Right cardiac atrium (tissue), 5 donors: Measurements from ENCODE around the gene C7. TPM values are rescaled to one million over a fixed set of nuclear protein-coding genes. Genes with fewer than 3 reads are reported as not detected.

Experiments used
- ATAC-seq, 2 donors: fragments of 200-7000 bp; cut with Tn5 transposase; one replicate each; pipeline versions ENCODE4 v1.8.0 to v1.9.1; 2020; ENCODE audit warnings: moderate library complexity in 2 of 2, mild to moderate bottlenecking in 1 of 2
- DNase-seq, 3 donors: peaks; one replicate each; pipeline ENCODE4 v3.0.0-alpha.2; 2020
- H3K27ac ChIP-seq: one replicate; pipeline ENCODE4 v1.5.1; 2013; ENCODE audit warnings: mild to moderate bottlenecking, low read length, control low read depth, moderate library complexity
- H3K27me3 ChIP-seq: one replicate; pipeline ENCODE4 v1.6.1; 2013; ENCODE audit not compliant: control insufficient read depth, insufficient read depth
- H3K4me1 ChIP-seq: one replicate; pipeline ENCODE4 v1.6.1; 2013; ENCODE audit warnings: low read length; ENCODE audit not compliant: control insufficient read depth, insufficient read depth
- H3K4me3 ChIP-seq: one replicate; pipeline ENCODE4 v1.5.1; 2013; ENCODE audit warnings: low read length, control low read depth
- H3K9me3 ChIP-seq: one replicate; pipeline ENCODE4 v1.6.1; 2013; ENCODE audit warnings: low read length; ENCODE audit not compliant: control insufficient read depth
- WGBS: extraction: QIAGEN DNeasy Blood & Tissue Kit; methylation state at CpG from one replicate; pipeline ENCODE4 v1.1.7; 2013; 5-methylcytosine and 5-hydroxymethylcytosine counted together
- intact Hi-C, 4 donors: fragments of 100-400 bp; cut with DNase I; formaldehyde crosslinking; loops; one replicate each; pipeline versions ENCODE4 v1.11.0 to v1.14.0; 2022 to 2023
- polyA plus RNA-seq: library from polyadenylated mRNA; stranded (reverse); fragments of 200-250 nt; gene quantifications from one replicate; pipeline ENCODE4 v1.2.3, GENCODE V29; 2013
- total RNA-seq, 4 donors: library from RNA; stranded (reverse); fragmentation: NEBNext Ultra II Directional; extraction: Animal tissue kit (Norgen Biotek cat#: 25700); gene quantifications; one replicate each; pipeline ENCODE4 v1.2.1, GENCODE V29; 2021
- donor health status: healthy with polysubstance abuse.
- donor health status: DM: no; HTN: yes; CAD: no.
- donor health status: DM: no; HTN: no; CAD: no.
- donor health status: DM: no; HTN: yes; CAD: no; lungs with severe emphysema.
- donor health status: DM: yes; HTN: yes; CAD: no.

The C7 gene
- total and polyA plus RNA-seq, 5 donors: 518 to 1,240 (median 636) TPM

DNA sequence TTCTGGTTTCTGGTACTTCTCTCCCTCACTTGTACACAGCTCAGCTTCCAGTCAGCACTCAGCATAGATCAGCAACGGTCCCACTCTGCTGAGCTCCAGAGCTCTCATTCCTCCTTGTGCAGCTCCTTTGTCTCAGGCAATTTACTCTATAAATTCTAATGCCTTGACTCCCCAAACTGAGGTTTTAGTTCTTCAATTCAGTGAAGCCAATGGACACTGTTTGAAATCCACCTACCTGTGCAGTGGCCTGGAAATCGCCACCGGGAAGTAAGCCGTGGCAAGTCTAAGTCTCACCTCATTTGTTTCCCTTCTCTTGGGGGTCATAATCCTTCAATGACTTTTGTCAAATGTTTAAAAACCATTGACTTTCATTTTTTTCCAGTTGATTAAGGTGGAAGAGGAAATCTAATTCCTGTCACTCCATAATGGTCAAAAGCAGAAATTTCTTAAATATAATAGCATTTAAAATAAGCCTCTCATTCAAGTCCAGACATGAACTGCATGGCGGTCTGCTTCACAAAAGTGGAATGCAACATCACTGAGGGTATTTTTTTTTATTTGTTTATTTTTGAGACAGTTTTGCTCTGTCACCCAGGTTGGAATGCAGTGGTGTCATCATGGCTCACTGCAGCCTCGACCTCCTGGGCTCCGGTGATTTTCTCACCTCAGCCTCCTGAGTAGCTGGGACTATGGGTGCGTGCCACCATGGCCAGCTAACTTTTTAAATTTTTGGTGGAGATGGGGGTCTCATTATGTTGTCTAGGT is 79.6 kb downstream of the C7 start:
- no peak overlapping the region for H3K4me3 ChIP-seq
- no peaks in the 10 kb centered on the region for H3K9me3 ChIP-seq
- WGBS: 95% methylated on average over 8 of the region's 8 CpGs
- peaks cover 7% of the 10 kb centered on the region for H3K4me1 ChIP-seq
- H3K27me3 ChIP-seq: no peaks in the 10 kb centered on the region
- ATAC-seq: no peak
- H3K27ac ChIP-seq: peak overlapping the region; percentile 58
- DNase-seq: no peak
- intact Hi-C loops: no loop called here

DNA sequence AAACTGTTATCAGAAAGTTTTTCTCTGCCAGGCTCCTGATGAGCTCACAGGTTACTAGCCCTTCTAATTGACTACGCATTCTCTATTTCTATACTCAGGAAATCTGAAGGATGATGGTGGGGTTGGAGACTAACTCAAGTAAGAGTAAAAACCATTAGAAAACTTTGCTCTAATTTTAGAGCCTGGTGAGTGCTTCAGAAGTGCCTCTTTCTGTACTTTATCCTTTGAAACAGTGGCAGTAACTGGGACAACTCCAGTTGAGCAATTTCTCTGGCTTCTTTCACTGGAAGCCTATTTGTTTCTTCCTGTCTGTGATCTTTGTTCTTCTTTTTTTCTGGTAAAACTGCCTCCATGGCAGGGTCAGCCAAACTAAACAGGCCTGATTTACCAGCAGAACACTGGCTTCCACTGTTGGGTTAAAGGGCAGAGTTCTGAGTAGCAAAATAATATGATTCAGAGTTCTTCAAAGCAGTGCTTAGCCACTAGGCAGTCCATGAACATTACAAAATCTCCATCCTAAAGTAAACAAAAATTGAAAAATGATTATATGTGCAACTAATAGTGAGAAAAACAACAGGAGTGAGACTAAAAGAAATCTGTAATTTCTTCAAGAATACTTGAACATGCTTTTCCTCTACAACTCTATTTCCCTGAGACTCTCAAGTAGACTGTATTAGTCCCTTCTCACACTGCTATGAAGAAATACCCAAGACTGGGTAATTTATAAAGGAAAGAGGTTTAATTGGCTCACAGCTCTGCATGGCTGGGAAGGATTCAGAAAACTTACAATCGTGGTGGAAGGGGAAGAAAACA is 82.1 kb downstream of the C7 start:
- ATAC-seq (peak; percentile 94 to 96), DNase-seq (peak; percentile 66 to 73 (median 71))
- H3K27me3 ChIP-seq: no peaks in the 10 kb centered on the region
- H3K4me3 ChIP-seq: no peak overlapping the region
- WGBS: 17% methylated on average over 2 of the region's 2 CpGs
- H3K4me1 ChIP-seq: peaks cover 7% of the 10 kb centered on the region
- H3K9me3 ChIP-seq: no peaks in the 10 kb centered on the region
- H3K27ac ChIP-seq: peak overlapping the region; percentile 85
- intact Hi-C loops: loop anchor here in 2 of 4 donors (2.0 to 10.0 kb wide), 2 partner anchors 199 to 203 kb away; no protein-coding TSS in a partner anchor

DNA sequence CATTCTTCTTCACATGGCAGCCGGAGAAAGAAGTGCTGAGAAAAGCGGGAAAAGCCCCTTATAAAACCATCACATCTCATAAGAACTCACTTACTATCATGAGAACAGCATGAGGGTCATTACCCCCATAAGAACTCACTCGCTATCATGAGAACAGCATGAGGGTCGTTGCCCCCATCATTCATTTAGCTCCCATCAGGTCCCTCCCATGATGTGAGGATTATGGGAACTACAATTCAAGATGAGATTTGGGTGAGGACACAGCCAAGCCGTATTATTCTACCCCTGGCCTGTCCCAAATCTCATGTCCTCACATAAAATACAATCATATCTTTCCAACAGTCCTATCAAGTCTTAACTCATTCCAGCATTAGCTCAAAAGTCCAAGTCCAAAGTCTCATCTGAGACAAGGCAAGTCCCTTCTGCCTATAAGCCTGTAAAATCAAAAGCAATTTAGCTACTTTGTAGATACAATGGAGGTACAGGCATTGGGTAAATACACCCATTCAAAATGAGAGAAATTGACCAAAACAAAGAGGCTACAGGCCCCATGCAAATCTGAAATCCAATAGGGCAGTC is 82.8 kb downstream of the C7 start:
- Histone ChIP-seq H3K9me3 (no peaks in the 10 kb centered on the region), H3K27me3 (no peaks in the 10 kb centered on the region), H3K4me1 (peaks cover 7% of the 10 kb centered on the region), H3K4me3 (no peak overlapping the region), H3K27ac (peak overlapping the region; percentile 85)
- intact Hi-C loops: loop anchor here in 2 of 4 donors (2.0 to 10.0 kb wide), 2 partner anchors 199 to 203 kb away; no protein-coding TSS in a partner anchor
- ATAC-seq (no peak), DNase-seq (no peak)
- WGBS: 74% methylated on average over 5 of the region's 5 CpGs

DNA sequence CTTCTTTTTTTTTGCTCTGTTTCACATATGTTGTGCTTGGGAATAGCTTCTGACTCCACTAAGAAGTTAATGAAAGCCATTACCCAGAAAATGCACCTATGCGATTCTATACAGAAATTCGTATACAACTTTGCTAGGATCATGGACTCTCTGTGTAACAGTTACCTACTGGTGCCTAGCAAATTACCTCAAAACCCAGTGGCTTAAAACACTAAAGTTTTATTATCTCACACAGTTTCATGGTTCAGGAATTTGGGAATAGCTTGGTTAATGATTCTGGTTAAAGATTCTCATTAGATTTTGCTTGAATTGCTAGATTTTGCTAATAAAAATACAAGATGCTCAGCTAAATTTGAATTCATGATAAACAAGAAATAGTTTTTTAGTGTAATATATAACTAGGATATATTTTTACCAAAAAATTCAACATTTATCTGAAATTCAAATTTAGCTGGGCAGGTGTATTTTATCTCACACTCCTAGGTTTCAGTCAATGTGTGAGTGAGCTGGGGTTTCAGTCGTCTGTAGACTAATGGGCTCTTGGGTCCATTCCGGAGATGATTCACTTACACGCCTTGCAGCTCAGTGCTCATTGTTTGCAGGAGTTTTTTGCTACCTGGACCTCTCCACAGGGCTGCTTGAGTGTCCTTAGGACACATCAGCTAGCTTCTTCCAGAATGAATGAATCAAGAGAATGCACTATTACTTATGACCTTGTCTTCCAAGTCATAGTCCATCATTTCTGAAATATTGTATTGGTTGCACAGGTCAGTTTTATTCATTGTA is 86.7 kb downstream of the C7 start:
- Histone ChIP-seq H3K4me3 (no peak overlapping the region), H3K9me3 (no peaks in the 10 kb centered on the region), H3K27me3 (no peaks in the 10 kb centered on the region), H3K27ac (no peak overlapping the region), H3K4me1 (peaks cover 7% of the 10 kb centered on the region)
- DNase-seq: no peak
- 97% methylated on average over 5 of the region's 5 CpGs for WGBS
- intact Hi-C loops: loop anchor here in 1 of 4 donors (10.0 kb wide), 1 partner anchor 199 kb away; no protein-coding TSS in a partner anchor
- no peak for ATAC-seq

DNA sequence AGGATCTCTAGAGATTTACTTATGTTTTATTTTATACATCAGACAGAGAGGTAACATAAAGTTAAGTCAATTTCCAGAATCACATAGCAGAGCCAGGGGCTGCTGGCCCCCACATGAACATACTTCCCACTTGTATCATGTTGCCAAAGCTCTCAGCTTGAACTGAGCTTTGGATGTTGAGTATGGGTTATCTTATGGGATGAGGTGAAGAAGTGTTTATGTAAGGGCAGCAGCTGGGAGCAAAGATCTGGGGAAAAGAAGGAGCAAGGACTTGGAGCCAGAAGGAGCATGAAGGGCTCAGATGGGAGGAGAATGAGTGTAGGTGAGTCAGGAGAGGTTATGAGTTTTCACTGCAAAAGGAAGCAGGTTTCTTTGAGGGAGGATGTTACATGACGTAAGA is 89.8 kb downstream of the C7 start:
- no peaks in the 10 kb centered on the region for H3K4me1 ChIP-seq
- no peak overlapping the region for H3K4me3 ChIP-seq
- intact Hi-C loops: loop anchor here in 1 of 4 donors (10.0 kb wide), 1 partner anchor 196 kb away; no protein-coding TSS in a partner anchor
- DNase-seq (no peak), ATAC-seq (no peak)
- no peaks in the 10 kb centered on the region for H3K27me3 ChIP-seq
- no peak overlapping the region for H3K27ac ChIP-seq
- WGBS: 79% methylated on average over 1 of the region's 1 CpG
- no peaks in the 10 kb centered on the region for H3K9me3 ChIP-seq

DNA sequence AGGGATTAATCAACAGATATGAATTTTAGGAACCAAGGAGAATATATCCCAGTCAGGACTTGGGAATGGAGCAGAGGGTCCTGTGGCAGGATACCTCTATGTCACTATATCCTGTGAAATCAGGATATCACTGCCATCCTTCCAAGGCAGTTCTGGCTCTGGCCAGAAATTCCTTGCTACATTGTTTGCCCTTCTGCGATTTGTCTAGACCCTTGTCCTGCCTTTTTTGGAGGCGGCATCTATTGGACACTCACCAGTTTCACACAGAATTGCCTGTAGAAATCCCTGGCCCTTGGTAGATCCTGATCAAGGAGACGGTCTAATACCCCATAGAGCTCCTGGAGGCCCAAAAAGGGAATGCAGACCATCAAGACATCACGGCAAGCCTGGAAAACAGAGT is 90.7 kb downstream of the C7 start:
- no peaks in the 10 kb centered on the region for H3K9me3 ChIP-seq
- H3K4me3 ChIP-seq: no peak overlapping the region
- DNase-seq: no peak
- no peak overlapping the region for H3K27ac ChIP-seq
- H3K4me1 ChIP-seq: no peaks in the 10 kb centered on the region
- intact Hi-C loops: loop anchor here in 1 of 4 donors (10.0 kb wide), 1 partner anchor 195 kb away; no protein-coding TSS in a partner anchor
- ATAC-seq: no peak
- WGBS: 95% methylated on average over 4 of the region's 4 CpGs
- H3K27me3 ChIP-seq: no peaks in the 10 kb centered on the region

DNA sequence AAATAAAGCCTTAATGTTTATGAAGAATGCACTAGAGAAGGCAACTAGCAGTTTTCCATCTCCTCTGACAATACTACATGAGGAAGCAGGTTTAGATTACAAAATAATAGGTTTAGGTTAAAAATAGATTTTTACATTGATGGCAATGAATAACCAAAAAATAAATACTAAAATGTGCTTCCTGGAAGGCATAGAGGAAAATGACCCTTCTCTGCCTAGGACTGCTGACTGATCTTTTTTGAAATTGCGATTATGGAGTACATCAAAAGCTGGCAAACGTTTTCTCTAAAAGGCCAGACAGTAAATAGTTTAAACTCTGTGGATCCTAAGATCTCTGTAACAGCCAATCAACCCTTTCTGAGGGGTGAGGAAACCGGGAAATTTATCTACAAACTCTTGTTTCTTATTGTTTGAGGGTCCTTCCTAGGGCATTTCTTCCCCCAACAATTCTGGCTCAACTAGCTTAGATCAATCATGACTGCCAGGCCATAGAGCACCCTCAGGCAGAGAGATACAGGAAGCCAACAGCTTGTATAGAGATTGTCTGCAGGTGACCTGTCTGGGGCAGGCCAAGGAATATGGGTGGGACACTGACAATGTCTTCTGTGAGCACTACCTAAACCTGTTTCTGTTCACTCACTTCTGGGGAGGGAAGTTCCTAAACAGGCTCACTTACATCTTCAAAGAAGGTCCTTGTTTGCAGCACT is 94.5 kb downstream of the C7 start:
- no peaks in the 10 kb centered on the region for H3K27me3 ChIP-seq
- intact Hi-C loops: no loop called here
- H3K4me3 ChIP-seq: no peak overlapping the region
- peaks cover 2% of the 10 kb centered on the region for H3K9me3 ChIP-seq
- DNase-seq (no peak), ATAC-seq (no peak)
- WGBS: 66% methylated on average over 3 of the region's 3 CpGs
- H3K27ac ChIP-seq: no peak overlapping the region
- H3K4me1 ChIP-seq: no peaks in the 10 kb centered on the region

DNA sequence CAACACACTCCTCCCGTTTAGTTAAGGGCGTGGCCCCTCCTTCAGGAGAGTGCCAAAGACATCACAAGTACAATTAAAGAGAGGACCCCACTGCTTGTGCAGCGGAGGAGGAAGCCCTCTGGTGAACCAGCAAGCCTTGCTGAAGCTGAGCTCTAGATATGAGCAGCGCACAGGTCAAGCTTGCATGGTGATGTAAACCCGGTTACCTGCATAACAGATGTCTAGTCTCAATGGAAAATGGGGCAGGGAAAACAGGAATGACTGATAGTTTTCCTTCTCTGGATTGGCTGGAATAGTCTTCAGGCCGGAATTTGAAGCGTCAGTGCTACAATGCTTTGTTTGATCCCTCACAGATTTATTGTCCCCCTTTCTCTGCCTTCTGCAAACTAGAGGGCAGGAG is 95.6 kb downstream of the C7 start:
- peaks cover 2% of the 10 kb centered on the region for H3K9me3 ChIP-seq
- no peak for ATAC-seq
- 87% methylated on average over 7 of the region's 7 CpGs for WGBS
- no peak for DNase-seq
- no peaks in the 10 kb centered on the region for H3K4me1 ChIP-seq
- no peak overlapping the region for H3K27ac ChIP-seq
- H3K4me3 ChIP-seq: no peak overlapping the region
- intact Hi-C loops: no loop called here
- no peaks in the 10 kb centered on the region for H3K27me3 ChIP-seq

DNA sequence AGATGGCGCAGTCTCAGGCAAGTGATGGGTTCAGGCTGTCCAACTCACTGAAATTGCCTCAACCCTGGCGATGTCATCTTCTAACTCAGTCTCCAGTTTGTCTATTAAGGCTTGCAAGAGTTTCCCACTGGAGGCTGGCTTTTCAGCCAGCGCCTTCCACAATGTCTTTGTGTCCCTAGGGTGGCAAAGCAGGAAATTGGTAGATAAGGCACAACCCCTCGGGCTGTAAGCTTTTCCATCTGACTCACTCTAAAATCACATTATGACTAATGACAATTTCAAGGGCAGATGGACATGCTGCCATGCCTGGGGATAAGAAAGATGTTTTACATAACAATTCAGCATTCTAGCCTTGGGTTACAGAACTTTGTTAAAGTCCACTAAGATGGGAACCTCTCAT is 99.9 kb downstream of the C7 start:
- DNase-seq (peak in 2 of 3 donors; percentile 41 to 45), ATAC-seq (peak; percentile 50 to 91)
- intact Hi-C loops: no loop called here

DNA sequence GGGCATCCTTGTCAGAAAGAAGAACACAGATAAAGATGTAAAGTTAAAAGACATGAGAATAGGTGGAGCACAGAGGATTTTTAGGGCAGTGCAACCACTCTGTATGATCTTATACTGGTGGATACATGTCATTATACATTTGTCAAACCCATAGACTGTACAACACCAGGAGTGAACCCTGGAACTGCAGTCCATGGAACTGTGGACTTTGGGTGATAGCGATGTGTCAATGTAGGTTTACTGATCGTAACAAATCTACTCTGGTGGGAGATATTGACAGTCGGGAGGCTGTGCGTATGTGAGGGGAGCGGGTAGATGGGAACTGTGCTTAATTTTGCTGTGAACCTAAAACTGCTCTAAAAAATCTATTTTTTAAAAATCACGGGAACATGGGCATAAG is 101.3 kb downstream of the C7 start:
- Histone ChIP-seq H3K4me3 (no peak overlapping the region), H3K4me1 (no peaks in the 10 kb centered on the region), H3K27me3 (no peaks in the 10 kb centered on the region), H3K9me3 (peaks cover 2% of the 10 kb centered on the region), H3K27ac (no peak overlapping the region)
- intact Hi-C loops: no loop called here
- WGBS: 97% methylated on average over 6 of the region's 6 CpGs
- DNase-seq (no peak), ATAC-seq (no peak)

More for the DNA sequence above, 99.9 kb downstream of the C7 start:
- Histone ChIP-seq H3K27me3 (no peaks in the 10 kb centered on the region), H3K4me1 (no peaks in the 10 kb centered on the region), H3K9me3 (peaks cover 3% of the 10 kb centered on the region), H3K27ac (no peak overlapping the region), H3K4me3 (no peak overlapping the region)
- 61% methylated on average over 4 of the region's 4 CpGs for WGBS
